Epithelial cell of proximal tubule (primary cell): ENCODE measurements around the gene TAC3. TPM values are rescaled to one million over a fixed set of nuclear protein-coding genes. Genes with fewer than 3 reads are reported as not detected.

ENCODE experiments used
- DNase-seq: peaks from one replicate; pipeline ENCODE4 v3.0.0-alpha.2; 2011; ENCODE audit warnings: low read depth
- H3K4me3 ChIP-seq: 2 replicates; pipeline ENCODE4 v1.5.1; 2011; ENCODE audit warnings: low read depth, mild to moderate bottlenecking, low read length
- total RNA-seq: library from RNA; depleted of rRNA; stranded (reverse); fragments of >200 nt; gene quantifications from 2 replicates; pipeline ENCODE4 v1.2.3, GENCODE V29; 2015
- TF ChIP-seq, protein P1 (sequence below): conservative IDR thresholded peaks from 2 replicates; pipeline ENCODE4 v1.5.1; 2012; ENCODE audit warnings: low read depth, mild to moderate bottlenecking, low read length

Gene TAC3
- total RNA-seq, 1 donor from 2014 or later, result not detected

DNA sequence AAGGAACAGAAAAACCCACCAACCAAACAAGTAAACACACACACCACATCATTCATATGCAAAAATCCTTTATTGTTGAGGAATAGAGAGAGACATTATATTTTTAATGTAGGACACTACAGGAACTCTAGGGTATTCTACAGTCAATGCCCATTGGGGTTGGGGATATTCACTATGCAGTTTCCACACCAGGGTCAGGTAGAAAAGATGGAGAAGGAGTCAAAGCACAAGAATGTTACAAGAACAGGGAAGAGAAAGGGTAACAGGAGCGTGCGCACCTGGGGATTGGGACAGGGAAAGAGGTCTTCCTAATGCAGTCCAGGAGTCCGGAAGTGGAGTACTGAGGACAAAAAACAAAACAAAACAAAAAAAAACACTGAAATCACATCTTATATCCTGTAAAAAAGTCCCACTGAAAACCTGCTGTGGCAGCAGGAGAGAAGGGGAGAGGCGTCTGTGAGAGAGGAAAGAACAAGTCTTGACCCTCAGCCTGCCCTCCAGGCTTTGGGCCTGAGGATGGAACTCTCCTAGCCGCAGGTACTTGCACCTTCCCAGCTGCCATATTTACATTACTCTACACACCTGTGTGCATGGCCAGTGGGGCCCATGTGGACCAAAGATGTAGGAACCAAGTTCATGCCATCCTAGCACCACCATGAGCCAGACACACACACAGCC lies 6.2 kb downstream of the TAC3 start:
- no peak overlapping the region for H3K4me3 ChIP-seq
- DNase-seq, result no peak
- TF ChIP-seq, protein P1, sequence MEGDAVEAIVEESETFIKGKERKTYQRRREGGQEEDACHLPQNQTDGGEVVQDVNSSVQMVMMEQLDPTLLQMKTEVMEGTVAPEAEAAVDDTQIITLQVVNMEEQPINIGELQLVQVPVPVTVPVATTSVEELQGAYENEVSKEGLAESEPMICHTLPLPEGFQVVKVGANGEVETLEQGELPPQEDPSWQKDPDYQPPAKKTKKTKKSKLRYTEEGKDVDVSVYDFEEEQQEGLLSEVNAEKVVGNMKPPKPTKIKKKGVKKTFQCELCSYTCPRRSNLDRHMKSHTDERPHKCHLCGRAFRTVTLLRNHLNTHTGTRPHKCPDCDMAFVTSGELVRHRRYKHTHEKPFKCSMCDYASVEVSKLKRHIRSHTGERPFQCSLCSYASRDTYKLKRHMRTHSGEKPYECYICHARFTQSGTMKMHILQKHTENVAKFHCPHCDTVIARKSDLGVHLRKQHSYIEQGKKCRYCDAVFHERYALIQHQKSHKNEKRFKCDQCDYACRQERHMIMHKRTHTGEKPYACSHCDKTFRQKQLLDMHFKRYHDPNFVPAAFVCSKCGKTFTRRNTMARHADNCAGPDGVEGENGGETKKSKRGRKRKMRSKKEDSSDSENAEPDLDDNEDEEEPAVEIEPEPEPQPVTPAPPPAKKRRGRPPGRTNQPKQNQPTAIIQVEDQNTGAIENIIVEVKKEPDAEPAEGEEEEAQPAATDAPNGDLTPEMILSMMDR, result no peak

GRCh38 chr12:57008178-57008577 lies 8.2 kb downstream of the TAC3 start:
- no peak overlapping the region for H3K4me3 ChIP-seq
- no peak for DNase-seq
- TF ChIP-seq, protein P1, result peak; percentile 75

DNA sequence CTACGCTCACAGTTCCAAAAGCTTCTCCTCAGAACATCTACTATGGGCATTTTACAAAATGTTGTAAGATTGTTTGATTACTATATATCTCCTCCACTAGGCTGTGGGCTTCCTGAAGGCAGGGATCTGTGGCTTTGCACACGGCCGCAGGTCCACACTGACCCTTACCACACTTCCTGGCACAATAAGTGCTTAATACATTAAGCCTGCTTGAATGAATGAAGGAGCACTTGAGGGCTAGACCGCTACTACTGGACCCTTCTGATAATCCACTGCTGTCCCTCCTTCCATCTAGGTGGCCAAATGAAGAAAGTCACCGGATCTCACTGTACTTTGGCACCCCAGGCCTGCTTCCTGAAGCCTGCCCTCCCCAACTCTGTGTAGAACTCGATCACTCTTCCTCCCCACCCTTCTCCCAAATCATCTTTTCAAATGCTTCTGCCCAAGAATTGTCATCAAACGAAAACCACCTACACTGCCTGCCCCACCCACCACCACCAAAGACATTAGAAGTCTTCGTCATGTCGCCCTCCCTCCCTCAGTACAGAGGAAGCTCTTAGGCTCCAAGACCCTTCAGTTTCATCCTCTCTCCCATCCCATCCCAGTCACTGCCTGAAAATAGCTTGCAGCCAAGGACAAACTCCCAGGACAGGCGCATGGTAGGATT lies 9.4 kb downstream of the TAC3 start:
- H3K4me3 ChIP-seq, result peak overlapping the region; percentile 41
- DNase-seq, result no peak
- TF ChIP-seq, protein P1, result no peak

DNA sequence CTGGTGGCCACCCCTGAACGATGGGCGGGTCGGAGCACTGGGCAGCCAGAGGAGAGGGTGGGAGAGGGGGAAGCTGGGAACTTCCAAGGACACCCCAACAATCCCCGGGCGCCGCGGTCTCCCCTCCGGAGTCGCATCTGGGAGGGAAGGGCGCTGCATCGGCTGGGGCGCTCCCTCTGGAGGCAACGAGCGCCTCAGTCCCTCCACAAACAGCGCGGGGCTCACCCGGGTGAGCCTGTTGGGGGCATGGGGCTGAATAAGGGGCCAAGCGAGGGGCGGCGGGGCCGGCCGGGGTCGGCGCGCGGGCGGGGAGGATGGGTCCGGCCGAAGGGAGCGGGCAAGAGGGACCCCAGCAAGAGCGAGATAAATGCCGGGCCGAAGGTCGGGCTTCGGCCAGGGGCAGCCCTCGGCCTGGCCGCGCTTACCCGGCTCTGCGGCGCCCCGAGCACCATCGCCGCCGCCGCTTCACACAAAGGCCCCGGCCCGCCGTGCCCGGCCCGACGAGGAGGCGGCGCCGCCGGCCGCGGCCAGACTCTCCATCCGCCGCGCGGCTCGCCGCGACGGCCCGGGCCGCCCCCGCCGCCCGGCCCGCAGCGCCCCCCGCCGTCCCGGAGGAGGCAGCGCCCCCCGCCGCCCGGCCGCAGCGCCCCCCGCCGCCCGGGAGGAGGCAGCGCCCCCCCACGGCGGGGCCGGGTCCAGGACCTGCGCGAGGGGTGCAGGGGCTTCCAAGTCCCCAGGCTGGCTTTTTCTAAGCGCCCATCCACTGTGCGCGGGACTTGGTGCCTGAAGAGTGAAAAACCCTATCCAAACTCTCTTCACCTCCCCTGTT lies 10.1 kb downstream of the TAC3 start, which contains the start of gene ZBTB39:
TSS of gene ZBTB39 (minus strand) at position 567 of the 829 bp plus-strand sequence. CDS start 1,629 bp downstream, outside the sequence.
- TF ChIP-seq, protein P1, result peak; percentile 46
- no peak for DNase-seq

DNA sequence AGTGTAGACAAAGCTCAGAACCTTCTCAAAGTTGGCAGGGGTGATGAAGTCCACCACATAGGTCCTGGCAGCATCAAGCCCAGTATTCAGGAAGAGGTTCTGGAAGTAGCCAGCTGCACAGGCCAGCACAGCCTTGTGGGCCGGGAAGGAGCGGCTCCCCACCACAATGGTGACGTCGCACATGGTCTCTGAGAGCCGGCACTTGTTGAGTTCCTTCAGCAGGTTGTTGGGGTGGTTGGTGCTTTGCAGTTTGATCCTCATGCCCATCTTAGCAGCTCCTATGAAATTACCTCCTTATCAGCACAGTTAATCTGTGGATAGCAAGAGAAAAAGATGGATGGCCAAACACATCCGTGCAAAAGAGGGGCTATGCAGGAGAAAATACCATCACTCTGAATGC lies 11.7 kb downstream of the TAC3 start:
- no peak overlapping the region for H3K4me3 ChIP-seq
- TF ChIP-seq, protein P1, result no peak
- no peak for DNase-seq

More for the DNA sequence above, 10.1 kb downstream of the TAC3 start, which contains the start of gene ZBTB39:
- H3K4me3 ChIP-seq, result peak within 1 kb of the TSS; percentile 76

DNA sequence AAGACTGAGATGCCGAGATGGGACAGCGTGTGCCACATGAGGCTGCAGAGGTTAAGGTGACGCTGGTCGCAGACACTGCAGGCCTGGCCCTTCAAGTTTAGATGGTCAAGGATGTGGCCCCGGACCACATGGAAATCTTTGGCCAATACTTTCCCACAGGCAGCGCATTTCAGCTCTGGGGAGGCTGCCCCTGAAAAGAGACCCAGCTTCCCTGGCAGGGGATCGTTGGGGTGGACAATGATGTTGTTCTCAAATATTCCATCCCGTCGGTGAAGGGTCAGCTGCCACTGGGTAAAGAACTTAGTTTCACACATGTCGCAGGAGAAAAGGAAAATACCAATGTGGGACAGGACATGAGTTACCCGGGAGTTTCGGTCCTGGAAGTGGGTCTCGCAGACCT lies 12.9 kb downstream of the TAC3 start:
- DNase-seq, result no peak
- H3K4me3 ChIP-seq, result no peak overlapping the region
- TF ChIP-seq, protein P1, result no peak
